ENCODE results near the gene AGRP.

DNA sequence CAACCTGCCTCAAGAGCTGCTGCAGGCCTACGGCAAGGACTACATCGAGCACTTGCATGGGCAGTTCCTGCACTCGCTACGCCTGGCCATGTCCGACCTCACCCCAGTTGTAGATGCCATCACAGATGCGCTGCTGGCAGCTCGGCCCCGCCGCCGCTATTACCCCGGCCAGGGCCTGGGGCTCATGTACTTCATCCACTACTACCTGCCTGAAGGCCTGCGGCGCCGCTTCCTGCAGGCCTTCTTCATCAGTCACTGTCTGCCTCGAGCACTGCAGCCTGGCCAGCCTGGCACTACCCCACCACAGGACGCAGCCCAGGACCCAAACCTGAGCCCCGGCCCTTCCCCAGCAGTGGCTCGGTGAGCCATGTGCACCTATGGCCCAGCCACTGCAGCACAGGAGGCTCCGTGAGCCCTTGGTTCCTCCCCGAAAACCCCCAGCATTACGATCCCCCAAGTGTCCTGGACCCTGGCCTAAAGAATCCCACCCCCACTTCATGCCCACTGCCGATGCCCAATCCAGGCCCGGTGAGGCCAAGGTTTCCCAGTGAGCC, 46.6 kb downstream of the AGRP start:
- TF ChIP-seq, protein P1, sequence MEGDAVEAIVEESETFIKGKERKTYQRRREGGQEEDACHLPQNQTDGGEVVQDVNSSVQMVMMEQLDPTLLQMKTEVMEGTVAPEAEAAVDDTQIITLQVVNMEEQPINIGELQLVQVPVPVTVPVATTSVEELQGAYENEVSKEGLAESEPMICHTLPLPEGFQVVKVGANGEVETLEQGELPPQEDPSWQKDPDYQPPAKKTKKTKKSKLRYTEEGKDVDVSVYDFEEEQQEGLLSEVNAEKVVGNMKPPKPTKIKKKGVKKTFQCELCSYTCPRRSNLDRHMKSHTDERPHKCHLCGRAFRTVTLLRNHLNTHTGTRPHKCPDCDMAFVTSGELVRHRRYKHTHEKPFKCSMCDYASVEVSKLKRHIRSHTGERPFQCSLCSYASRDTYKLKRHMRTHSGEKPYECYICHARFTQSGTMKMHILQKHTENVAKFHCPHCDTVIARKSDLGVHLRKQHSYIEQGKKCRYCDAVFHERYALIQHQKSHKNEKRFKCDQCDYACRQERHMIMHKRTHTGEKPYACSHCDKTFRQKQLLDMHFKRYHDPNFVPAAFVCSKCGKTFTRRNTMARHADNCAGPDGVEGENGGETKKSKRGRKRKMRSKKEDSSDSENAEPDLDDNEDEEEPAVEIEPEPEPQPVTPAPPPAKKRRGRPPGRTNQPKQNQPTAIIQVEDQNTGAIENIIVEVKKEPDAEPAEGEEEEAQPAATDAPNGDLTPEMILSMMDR (IDR thresholded peaks at IDR 0.05; ENCODE audit: insufficient read depth, low read length), result no peak
- no peak for TF ChIP-seq SPI1 (IDR thresholded peaks at IDR 0.05; ENCODE audit: borderline replicate concordance, low read depth)
